IMR-90 (cell line): Measurements from ENCODE around the gene ACAT2.

ENCODE experiments used
- ELK1 ChIP-seq: fragments of 150-350 bp; IDR thresholded peaks from 2 replicates; pipeline ENCODE4 v1.6.1; 2016; ENCODE audit warnings: low read depth, mild to moderate bottlenecking, low read length, moderate library complexity, borderline replicate concordance
- POLR2A ChIP-seq: IDR thresholded peaks from 2 replicates; pipeline ENCODE4 v1.6.1; 2012; ENCODE audit warnings: mild to moderate bottlenecking, low read depth, low read length

GRCh38 chr6:159806021-159806458 is 44.2 kb downstream of the ACAT2 start:
- TF ChIP-seq POLR2A (no peak), ELK1 (no peak)
